Loucy (cell line): ENCODE data around the gene DAG1.

Experiments used
- CTCF ChIP-seq: fragments of 200-600 bp; sonication (generic); conservative IDR thresholded peaks from 2 replicates; pipeline ENCODE4 v1.5.1; 2014; ENCODE audit warnings: mild to moderate bottlenecking, antibody characterized with exemption, low read length
- EZH2phosphoT487 ChIP-seq: fragments of 200-600 bp; IDR thresholded peaks from 2 replicates; pipeline ENCODE4 v1.6.1; 2018; ENCODE audit warnings: antibody characterized with exemption, mild to moderate bottlenecking, moderate library complexity, borderline replicate concordance

- TF ChIP-seq CTCF (no peak), EZH2phosphoT487 (no peak)
Measured at GRCh38 chr3:49422379-49423248, 47.5 kb upstream of the DAG1 start, which contains the start of gene AMT.
